HEK293 (cell line): Measurements from ENCODE around the gene PMAIP1.

Source experiments
- EGR2 ChIP-seq: fragments of 450-650 bp; formaldehyde crosslinking; IDR thresholded peaks from 2 replicates; pipeline ENCODE4 v1.5.1; 2016; ENCODE audit warnings: low read depth, missing biosample characterization, missing genetic modification characterization
- GFI1B ChIP-seq: fragments of 450-650 bp; formaldehyde crosslinking; IDR thresholded peaks from 2 replicates; pipeline ENCODE4 v1.5.1; 2016; ENCODE audit warnings: missing biosample characterization, missing genetic modification characterization
- GLI2 ChIP-seq: fragments of 450-650 bp; formaldehyde crosslinking; IDR thresholded peaks from 2 replicates; pipeline ENCODE4; 2017; ENCODE audit warnings: missing biosample characterization, missing genetic modification characterization, low read depth, borderline replicate concordance
- KLF10 ChIP-seq: fragments of 450-650 bp; IDR thresholded peaks from 2 replicates; pipeline ENCODE4 v1.5.1; 2018; ENCODE audit warnings: missing biosample characterization, mild to moderate bottlenecking, missing genetic modification characterization
- KLF16 ChIP-seq: fragments of 450-650 bp; formaldehyde crosslinking; IDR thresholded peaks from 2 replicates; pipeline ENCODE4 v1.5.1; 2017; ENCODE audit warnings: missing biosample characterization, missing genetic modification characterization
- MYNN ChIP-seq: fragments of 450-650 bp; formaldehyde crosslinking; IDR thresholded peaks from 2 replicates; pipeline ENCODE4 v1.5.1; 2016; ENCODE audit warnings: missing biosample characterization, missing genetic modification characterization, borderline replicate concordance
- OVOL3 ChIP-seq: fragments of 450-650 bp; formaldehyde crosslinking; IDR thresholded peaks from 2 replicates; pipeline ENCODE4 v1.5.1; 2016; ENCODE audit warnings: missing biosample characterization, missing genetic modification characterization
- REPIN1 ChIP-seq: fragments of 450-650 bp; formaldehyde crosslinking; IDR thresholded peaks from 2 replicates; pipeline ENCODE4 v1.5.1; 2017; ENCODE audit warnings: missing biosample characterization, missing genetic modification characterization, low read depth
- SALL2 ChIP-seq: fragments of 450-650 bp; formaldehyde crosslinking; IDR thresholded peaks from 2 replicates; pipeline ENCODE4 v1.5.0; 2017; ENCODE audit warnings: missing biosample characterization, mild to moderate bottlenecking, missing genetic modification characterization, borderline replicate concordance
- SP3 ChIP-seq: fragments of 450-650 bp; formaldehyde crosslinking; IDR thresholded peaks from 2 replicates; pipeline ENCODE4 v1.5.1; 2016; ENCODE audit warnings: missing biosample characterization, missing genetic modification characterization
- ZBTB1 ChIP-seq: fragments of 450-650 bp; formaldehyde crosslinking; IDR thresholded peaks from 2 replicates; pipeline ENCODE4 v1.5.1; 2016; ENCODE audit warnings: missing biosample characterization, missing genetic modification characterization
- ZFP3 ChIP-seq: fragments of 450-650 bp; formaldehyde crosslinking; IDR thresholded peaks from 2 replicates; pipeline ENCODE4 v1.5.1; 2016; ENCODE audit warnings: low read depth, missing biosample characterization, missing genetic modification characterization
- ZNF114 ChIP-seq: fragments of 450-650 bp; formaldehyde crosslinking; IDR thresholded peaks from 2 replicates; pipeline ENCODE4 v1.5.0; 2017; ENCODE audit warnings: missing biosample characterization, missing genetic modification characterization
- ZNF132 ChIP-seq: fragments of 450-650 bp; formaldehyde crosslinking; IDR thresholded peaks from 2 replicates; pipeline ENCODE4 v1.5.1; 2017; ENCODE audit warnings: missing biosample characterization, missing genetic modification characterization, borderline replicate concordance
- ZNF140 ChIP-seq: fragments of 450-650 bp; formaldehyde crosslinking; IDR thresholded peaks from 2 replicates; pipeline ENCODE4 v1.5.1; 2016; ENCODE audit warnings: missing biosample characterization, missing genetic modification characterization
- ZNF174 ChIP-seq: fragments of 450-650 bp; formaldehyde crosslinking; IDR thresholded peaks from 2 replicates; pipeline ENCODE4 v1.5.0; 2017; ENCODE audit warnings: missing biosample characterization, mild to moderate bottlenecking, missing genetic modification characterization
- ZNF223 ChIP-seq: fragments of 450-650 bp; formaldehyde crosslinking; IDR thresholded peaks from 2 replicates; pipeline ENCODE4 v1.5.1; 2016; ENCODE audit warnings: missing biosample characterization, missing genetic modification characterization
- ZNF274 ChIP-seq, 2 experiments: fragments of 200-500 bp in 1 of 2; fragments of 450-650 bp in 1 of 2; sonication (Bioruptor generic) in 1 of 2; formaldehyde crosslinking in 1 of 2; IDR thresholded peaks; 2 replicates each; pipeline versions ENCODE4 v1.5.1 to v1.6.1; 2014 to 2016; ENCODE audit warnings: borderline replicate concordance in 1 of 2, inconsistent platforms in 1 of 2, low read length in 1 of 2, missing biosample characterization in 1 of 2, missing genetic modification characterization in 1 of 2
- ZNF292 ChIP-seq: fragments of 450-650 bp; formaldehyde crosslinking; IDR thresholded peaks from 2 replicates; pipeline ENCODE4 v1.5.1; 2016; ENCODE audit warnings: low read depth, missing biosample characterization, missing genetic modification characterization, borderline replicate concordance
- ZNF354C ChIP-seq: fragments of 450-650 bp; formaldehyde crosslinking; IDR thresholded peaks from 2 replicates; pipeline ENCODE4 v1.5.1; 2016; ENCODE audit warnings: missing biosample characterization, missing genetic modification characterization, low read depth, borderline replicate concordance
- ZNF416 ChIP-seq: fragments of 450-650 bp; formaldehyde crosslinking; IDR thresholded peaks from 2 replicates; pipeline ENCODE4 v1.5.1; 2016; ENCODE audit warnings: missing biosample characterization, missing genetic modification characterization
- ZNF423 ChIP-seq: fragments of 450-650 bp; formaldehyde crosslinking; IDR thresholded peaks from 2 replicates; pipeline ENCODE4 v1.5.1; 2016; ENCODE audit warnings: missing biosample characterization, missing genetic modification characterization
- ZNF473 ChIP-seq: fragments of 450-650 bp; formaldehyde crosslinking; IDR thresholded peaks from 2 replicates; pipeline ENCODE4 v1.5.1; 2017; ENCODE audit warnings: missing biosample characterization, missing genetic modification characterization
- ZNF48 ChIP-seq: fragments of 450-650 bp; formaldehyde crosslinking; IDR thresholded peaks from 2 replicates; pipeline ENCODE4 v1.5.1; 2016; ENCODE audit warnings: missing biosample characterization, missing genetic modification characterization
- ZNF501 ChIP-seq: fragments of 450-650 bp; formaldehyde crosslinking; IDR thresholded peaks from 2 replicates; pipeline ENCODE4 v1.5.1; 2016; ENCODE audit warnings: missing biosample characterization, missing genetic modification characterization
- ZNF529 ChIP-seq: fragments of 450-650 bp; formaldehyde crosslinking; IDR thresholded peaks from 2 replicates; pipeline ENCODE4 v1.5.1; 2017; ENCODE audit warnings: missing genetic modification characterization, missing biosample characterization; ENCODE audit not compliant: insufficient replicate concordance
- ZNF555 ChIP-seq: fragments of 450-650 bp; formaldehyde crosslinking; conservative IDR thresholded peaks from 2 replicates; pipeline ENCODE4 v1.5.1; 2017; ENCODE audit warnings: missing biosample characterization, mild to moderate bottlenecking, missing genetic modification characterization, inconsistent platforms
- ZNF596 ChIP-seq: fragments of 450-650 bp; IDR thresholded peaks from 2 replicates; pipeline ENCODE4 v1.5.0; 2018; ENCODE audit warnings: missing biosample characterization, mild to moderate bottlenecking, missing genetic modification characterization, moderate library complexity
- ZNF600 ChIP-seq: fragments of 450-650 bp; formaldehyde crosslinking; IDR thresholded peaks from 2 replicates; pipeline ENCODE4 v1.5.1; 2016; ENCODE audit warnings: missing biosample characterization, missing genetic modification characterization
- ZNF624 ChIP-seq: fragments of 450-650 bp; formaldehyde crosslinking; IDR thresholded peaks from 2 replicates; pipeline ENCODE4 v1.5.1; 2017; ENCODE audit warnings: missing biosample characterization, missing genetic modification characterization
- ZNF843 ChIP-seq: fragments of 450-650 bp; formaldehyde crosslinking; IDR thresholded peaks from 2 replicates; pipeline ENCODE4 v1.5.1; 2016; ENCODE audit warnings: missing biosample characterization, missing genetic modification characterization
- TF ChIP-seq, protein P1 (sequence below): fragments of 450-650 bp; formaldehyde crosslinking; optimal IDR thresholded peaks from 2 replicates; pipeline ENCODE3; 2016; ENCODE audit warnings: missing biosample characterization, mild to moderate bottlenecking, missing genetic modification characterization
- TF ChIP-seq, protein P2 (sequence below): fragments of 450-650 bp; formaldehyde crosslinking; IDR thresholded peaks from 2 replicates; pipeline ENCODE4 v1.5.1; 2017; ENCODE audit warnings: missing biosample characterization, missing genetic modification characterization
- TF ChIP-seq, protein P3 (sequence below): fragments of 450-650 bp; IDR thresholded peaks from 2 replicates; pipeline ENCODE4 v1.5.1; 2018; ENCODE audit warnings: missing biosample characterization, mild to moderate bottlenecking, missing genetic modification characterization
- TF ChIP-seq, protein P4 (sequence below): fragments of 450-650 bp; formaldehyde crosslinking; IDR thresholded peaks from 2 replicates; pipeline ENCODE4; 2016; ENCODE audit warnings: missing biosample characterization, missing genetic modification characterization

PMAIP1 gene

DNA sequence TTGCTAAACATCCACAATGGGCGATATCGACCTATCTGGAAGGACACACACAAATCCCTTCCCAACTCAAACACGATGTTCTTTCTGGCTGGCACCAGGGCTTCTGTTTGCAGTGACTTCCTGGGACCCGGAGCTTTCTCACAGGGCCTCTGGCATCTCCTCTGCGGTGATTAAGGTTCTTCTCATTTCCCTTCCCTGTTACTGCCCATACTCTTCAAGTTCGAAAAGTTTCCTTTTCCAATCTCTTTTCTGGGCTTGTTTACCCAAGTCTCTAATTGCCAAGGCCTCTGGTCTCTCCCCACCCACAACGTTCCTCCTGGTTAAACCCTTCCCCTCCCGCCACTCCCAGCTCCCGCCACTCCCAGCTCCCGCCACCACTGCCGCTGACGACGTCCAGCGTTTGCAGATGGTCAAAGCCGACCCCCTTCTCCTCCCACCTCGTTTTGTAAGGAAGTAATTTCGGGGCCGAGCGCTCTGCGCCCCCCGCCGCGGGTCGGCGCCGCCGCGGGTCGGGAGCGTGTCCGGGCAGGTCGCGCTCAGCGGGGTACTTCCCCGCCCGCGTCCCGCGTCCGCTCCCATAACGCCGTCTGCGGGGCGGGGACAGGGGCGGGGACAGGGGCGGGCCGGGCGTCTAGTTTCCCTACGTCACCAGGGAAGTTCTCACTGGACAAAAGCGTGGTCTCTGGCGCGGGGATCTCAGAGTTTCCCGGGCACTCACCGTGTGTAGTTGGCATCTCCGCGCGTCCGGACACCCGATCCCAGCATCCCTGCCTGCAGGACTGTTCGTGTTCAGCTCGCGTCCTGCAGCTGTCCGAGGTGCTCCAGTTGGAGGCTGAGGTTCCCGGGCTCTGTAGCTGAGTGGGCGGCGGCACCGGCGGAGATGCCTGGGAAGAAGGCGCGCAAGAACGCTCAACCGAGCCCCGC, at the start of gene PMAIP1 (continued):
- TF ChIP-seq, protein P1, sequence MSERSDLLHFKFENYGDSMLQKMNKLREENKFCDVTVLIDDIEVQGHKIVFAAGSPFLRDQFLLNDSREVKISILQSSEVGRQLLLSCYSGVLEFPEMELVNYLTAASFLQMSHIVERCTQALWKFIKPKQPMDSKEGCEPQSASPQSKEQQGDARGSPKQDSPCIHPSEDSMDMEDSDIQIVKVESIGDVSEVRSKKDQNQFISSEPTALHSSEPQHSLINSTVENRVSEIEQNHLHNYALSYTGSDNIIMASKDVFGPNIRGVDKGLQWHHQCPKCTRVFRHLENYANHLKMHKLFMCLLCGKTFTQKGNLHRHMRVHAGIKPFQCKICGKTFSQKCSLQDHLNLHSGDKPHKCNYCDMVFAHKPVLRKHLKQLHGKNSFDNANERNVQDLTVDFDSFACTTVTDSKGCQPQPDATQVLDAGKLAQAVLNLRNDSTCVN (tag by site-specific recombination) = peak; percentile 77
- TF ChIP-seq ZNF529 (no peak), ZNF843 (tag by site-specific recombination) (peak; percentile 85), ZNF114 (tag by site-specific recombination) (no peak), GFI1B (tag by site-specific recombination) (0 out of 2 replicates have a peak, but pooled peaks have one; percentile 29), ZBTB1 (tag by site-specific recombination) (peak; percentile 44; the same call in 1 of the 2 replicates), ZNF600 (tag by site-specific recombination) (no peak; the same call in 1 of the 2 replicates), ZNF555 (tag by site-specific recombination) (no peak), ZNF140 (tag by site-specific recombination) (no peak), KLF10 (tag by site-specific recombination) (peak; percentile 87), SALL2 (tag by site-specific recombination) (no peak), ZNF292 (tag by site-specific recombination) (no peak), ZNF48 (tag by site-specific recombination) (no peak), REPIN1 (tag by site-specific recombination) (no peak; the same call in 1 of the 2 replicates), EGR2 (peak; percentile 64; the same call in 1 of the 2 replicates), ZNF132 (tag by site-specific recombination) (no peak), ZNF223 (tag by site-specific recombination) (no peak), KLF16 (tag by site-specific recombination) (peak; percentile 70), MYNN (no peak), GLI2 (tag by site-specific recombination) (peak; percentile 41; the same call in 1 of the 2 replicates), ZNF416 (tag by site-specific recombination) (no peak), ZNF501 (peak; percentile 69), ZNF174 (tag by site-specific recombination) (no peak), OVOL3 (no peak), ZNF274 (IDR thresholded peaks at IDR 0.05; ENCODE audit: low read length) (no peak), ZNF274 (tag by site-specific recombination; IDR thresholded peaks at IDR 0.05; ENCODE audit: borderline replicate concordance) (no peak), SP3 (tag by site-specific recombination) (peak; percentile 83), ZNF423 (tag by site-specific recombination) (no peak), ZNF354C (tag by site-specific recombination) (no peak), ZNF596 (tag by site-specific recombination) (peak; percentile 71), ZNF473 (tag by site-specific recombination) (no peak), ZNF624 (no peak), ZFP3 (tag by site-specific recombination) (no peak; the same call in 1 of the 2 replicates)
- TF ChIP-seq, protein P2, sequence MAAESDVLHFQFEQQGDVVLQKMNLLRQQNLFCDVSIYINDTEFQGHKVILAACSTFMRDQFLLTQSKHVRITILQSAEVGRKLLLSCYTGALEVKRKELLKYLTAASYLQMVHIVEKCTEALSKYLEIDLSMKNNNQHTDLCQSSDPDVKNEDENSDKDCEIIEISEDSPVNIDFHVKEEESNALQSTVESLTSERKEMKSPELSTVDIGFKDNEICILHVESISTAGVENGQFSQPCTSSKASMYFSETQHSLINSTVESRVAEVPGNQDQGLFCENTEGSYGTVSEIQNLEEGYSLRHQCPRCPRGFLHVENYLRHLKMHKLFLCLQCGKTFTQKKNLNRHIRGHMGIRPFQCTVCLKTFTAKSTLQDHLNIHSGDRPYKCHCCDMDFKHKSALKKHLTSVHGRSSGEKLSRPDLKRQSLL (tag by site-specific recombination) = 0 out of 2 replicates have a peak, but pooled peaks have one; percentile 19
- TF ChIP-seq, protein P3, sequence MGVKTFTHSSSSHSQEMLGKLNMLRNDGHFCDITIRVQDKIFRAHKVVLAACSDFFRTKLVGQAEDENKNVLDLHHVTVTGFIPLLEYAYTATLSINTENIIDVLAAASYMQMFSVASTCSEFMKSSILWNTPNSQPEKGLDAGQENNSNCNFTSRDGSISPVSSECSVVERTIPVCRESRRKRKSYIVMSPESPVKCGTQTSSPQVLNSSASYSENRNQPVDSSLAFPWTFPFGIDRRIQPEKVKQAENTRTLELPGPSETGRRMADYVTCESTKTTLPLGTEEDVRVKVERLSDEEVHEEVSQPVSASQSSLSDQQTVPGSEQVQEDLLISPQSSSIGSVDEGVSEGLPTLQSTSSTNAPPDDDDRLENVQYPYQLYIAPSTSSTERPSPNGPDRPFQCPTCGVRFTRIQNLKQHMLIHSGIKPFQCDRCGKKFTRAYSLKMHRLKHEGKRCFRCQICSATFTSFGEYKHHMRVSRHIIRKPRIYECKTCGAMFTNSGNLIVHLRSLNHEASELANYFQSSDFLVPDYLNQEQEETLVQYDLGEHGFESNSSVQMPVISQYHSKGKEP = peak; percentile 63; the same call in 1 of the 2 replicates
- TF ChIP-seq, protein P4, sequence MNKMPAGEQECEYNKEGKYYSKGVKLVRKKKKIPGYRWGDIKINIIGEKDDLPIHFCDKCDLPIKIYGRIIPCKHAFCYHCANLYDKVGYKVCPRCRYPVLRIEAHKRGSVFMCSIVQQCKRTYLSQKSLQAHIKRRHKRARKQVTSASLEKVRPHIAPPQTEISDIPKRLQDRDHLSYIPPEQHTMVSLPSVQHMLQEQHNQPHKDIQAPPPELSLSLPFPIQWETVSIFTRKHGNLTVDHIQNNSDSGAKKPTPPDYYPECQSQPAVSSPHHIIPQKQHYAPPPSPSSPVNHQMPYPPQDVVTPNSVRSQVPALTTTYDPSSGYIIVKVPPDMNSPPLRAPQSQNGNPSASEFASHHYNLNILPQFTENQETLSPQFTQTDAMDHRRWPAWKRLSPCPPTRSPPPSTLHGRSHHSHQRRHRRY (tag by site-specific recombination) = no peak
